ENCODE data around the gene NODAL. TPM values are rescaled to one million over a fixed set of nuclear protein-coding genes. Genes with fewer than 3 reads are reported as not detected.
"Not testable (repeated sequence)": the region's sequence is repeated elsewhere in the genome, so short reads cannot be mapped to it uniquely, and the experiment has no call there.

NODAL gene
- not detected for total RNA-seq
- under 1 TPM in 3 of 4 donors, not detected in 1; 0.09 to 0.22 (median 0.17) TPM for polyA plus RNA-seq

GRCh38 chr10:70441161-70441894, at the start of gene NODAL:
Gene NODAL (minus strand): TSS chr10:70441681. CDS start chr10:70441667, 14 bp downstream.
- no peak within 1 kb of the TSS for H3K27ac ChIP-seq (ENCODE audit: insufficient read depth, low read length, poor library complexity, severe bottlenecking)
- H3K9me3 ChIP-seq (ENCODE audit: control insufficient read depth in 2 of 2, low read length in 2 of 2): no peaks in the 10 kb centered on the region
- DNase-seq: peak in 1 of 3 donors; percentile 14
- ATAC-seq (ENCODE audit: low read depth in 2 of 2): peak in 1 of 2 donors; percentile 53
- peaks cover 22% of the 10 kb centered on the region for H3K27me3 ChIP-seq (ENCODE audit: control insufficient read depth, insufficient read depth, low read length)
- no peaks in the 10 kb centered on the region for H3K36me3 ChIP-seq (ENCODE audit: control insufficient read depth, insufficient read depth, low read length)
- H3K9me3 Mint-ChIP-seq: peaks cover 0 to 2% (median 0%) of the 10 kb centered on the region in 7 donors
- peaks cover 17% of the 10 kb centered on the region for H3K4me1 ChIP-seq (ENCODE audit: control insufficient read depth, insufficient read depth, low read length, poor library complexity, severe bottlenecking)
- H3K27ac Mint-ChIP-seq: peak within 1 kb of the TSS in 2 of 3 donors; percentile 54 to 72
- H3K4me3 ChIP-seq (ENCODE audit: low read depth, low read length): peak within 1 kb of the TSS; percentile 37
- H3K36me3 Mint-ChIP-seq: no peaks in the 10 kb centered on the region
- peak within 1 kb of the TSS; percentile 78 to 88 (median 86) for H3K4me3 Mint-ChIP-seq
- peaks cover 3 to 26% (median 9%) of the 10 kb centered on the region in 4 donors for H3K4me1 Mint-ChIP-seq
- H3K27me3 Mint-ChIP-seq: peaks cover 53% of the 10 kb centered on the region

DNA sequence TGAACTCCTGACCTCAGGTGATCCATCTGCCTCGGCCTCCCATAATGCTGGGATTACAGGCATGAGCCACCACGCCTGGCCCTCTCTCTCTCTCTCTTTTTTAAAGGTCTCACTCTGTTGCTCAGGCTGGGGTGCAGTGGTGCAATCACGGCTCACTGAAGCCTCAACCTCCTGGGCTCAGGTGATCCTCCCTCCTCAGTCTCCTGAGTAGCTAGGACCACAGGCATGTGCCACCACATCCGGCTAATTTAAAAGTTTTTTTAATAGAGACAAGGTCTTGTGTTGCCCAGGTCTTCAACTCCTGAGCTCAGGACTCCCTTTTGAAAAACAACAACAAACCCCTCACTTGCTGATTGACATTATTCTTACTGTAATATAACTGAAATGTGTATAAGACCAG, 48.7 kb upstream of the NODAL start:
- H3K27me3 ChIP-seq (ENCODE audit: control insufficient read depth, insufficient read depth, low read length): peaks cover 3% of the 10 kb centered on the region
- H3K4me3 ChIP-seq (ENCODE audit: low read depth, low read length): no peak overlapping the region
- Mint-ChIP-seq H3K9me3 (no peaks in the 10 kb centered on the region), H3K27me3 (peaks cover 9% of the 10 kb centered on the region), H3K36me3 (peaks cover 3% of the 10 kb centered on the region), H3K4me3 (no peak overlapping the region), H3K4me1 (peaks cover 0 to 5% (median 2%) of the 10 kb centered on the region in 4 donors), H3K27ac (no peak overlapping the region)
- ATAC-seq (ENCODE audit: low read depth in 2 of 2): no peak
- no peak overlapping the region for H3K27ac ChIP-seq (ENCODE audit: insufficient read depth, low read length, poor library complexity, severe bottlenecking)
- no peaks in the 10 kb centered on the region for H3K4me1 ChIP-seq (ENCODE audit: control insufficient read depth, insufficient read depth, low read length, poor library complexity, severe bottlenecking)
- no peaks in the 10 kb centered on the region for H3K36me3 ChIP-seq (ENCODE audit: control insufficient read depth, insufficient read depth, low read length)
- H3K9me3 ChIP-seq (ENCODE audit: control insufficient read depth in 2 of 2, low read length in 2 of 2): no peaks in the 10 kb centered on the region
- no peak for DNase-seq

DNA sequence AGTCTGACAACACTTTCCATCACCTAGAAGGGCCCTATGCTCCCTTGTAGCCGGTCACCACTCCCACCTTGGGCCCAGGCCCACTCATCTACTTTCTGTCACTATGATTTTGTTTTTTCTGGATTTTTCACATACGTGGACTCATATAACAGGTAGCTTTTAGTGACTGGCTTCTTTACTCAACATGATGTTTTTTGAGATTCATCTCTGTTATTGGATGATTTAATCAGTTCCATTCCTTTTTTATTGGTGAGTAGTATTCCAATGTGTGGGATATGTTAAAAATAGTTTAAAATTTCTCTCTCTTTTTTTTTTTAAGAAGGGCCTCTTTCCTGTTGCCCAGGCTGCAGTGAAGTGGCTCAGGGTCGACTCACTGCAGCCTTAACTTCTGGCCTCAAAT, 46.3 kb upstream of the NODAL start:
- no peak overlapping the region for H3K4me3 Mint-ChIP-seq
- ATAC-seq (ENCODE audit: low read depth in 2 of 2): no peak
- H3K4me1 Mint-ChIP-seq: peaks cover 0 to 1% (median 0%) of the 10 kb centered on the region in 4 donors
- H3K27me3 Mint-ChIP-seq: peaks cover 5% of the 10 kb centered on the region
- Histone ChIP-seq H3K4me1 (ENCODE audit: control insufficient read depth, insufficient read depth, low read length, poor library complexity, severe bottlenecking) (no peaks in the 10 kb centered on the region), H3K27me3 (ENCODE audit: control insufficient read depth, insufficient read depth, low read length) (no peaks in the 10 kb centered on the region), H3K36me3 (ENCODE audit: control insufficient read depth, insufficient read depth, low read length) (no peaks in the 10 kb centered on the region), H3K9me3 (ENCODE audit: control insufficient read depth in 2 of 2, low read length in 2 of 2) (no peaks in the 10 kb centered on the region), H3K4me3 (ENCODE audit: low read depth, low read length) (no peak overlapping the region), H3K27ac (ENCODE audit: insufficient read depth, low read length, poor library complexity, severe bottlenecking) (no peak overlapping the region)
- H3K36me3 Mint-ChIP-seq: no peaks in the 10 kb centered on the region
- no peaks in the 10 kb centered on the region for H3K9me3 Mint-ChIP-seq
- no peak for DNase-seq
- H3K27ac Mint-ChIP-seq: no peak overlapping the region

DNA sequence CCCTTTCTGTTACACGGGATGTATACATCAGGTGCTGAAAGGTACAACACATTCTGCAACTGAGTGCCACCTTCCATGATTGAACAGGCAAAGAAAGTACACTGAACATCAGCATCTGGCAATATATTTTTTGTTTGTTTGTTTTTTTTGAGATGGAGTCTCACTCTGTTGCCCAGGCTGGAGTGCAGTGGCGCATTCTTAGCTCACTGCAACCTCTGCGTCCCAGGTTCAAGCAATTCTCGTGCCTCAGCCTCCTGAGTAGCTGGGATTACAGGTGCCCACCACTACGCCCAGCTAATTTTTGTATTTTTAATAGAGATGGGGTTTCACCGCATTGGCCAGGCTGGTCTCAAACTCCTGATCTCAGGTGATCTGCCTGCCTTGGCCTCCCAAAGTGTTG, 42.4 kb upstream of the NODAL start:
- not testable (repeated sequence) for ATAC-seq (ENCODE audit: low read depth in 2 of 2); H3K9me3 Mint-ChIP-seq; H3K27ac ChIP-seq (ENCODE audit: insufficient read depth, low read length, poor library complexity, severe bottlenecking); H3K4me3 Mint-ChIP-seq; H3K36me3 ChIP-seq (ENCODE audit: control insufficient read depth, insufficient read depth, low read length); H3K27ac Mint-ChIP-seq; DNase-seq; H3K4me3 ChIP-seq (ENCODE audit: low read depth, low read length); H3K36me3 Mint-ChIP-seq; H3K27me3 ChIP-seq (ENCODE audit: control insufficient read depth, insufficient read depth, low read length); H3K9me3 ChIP-seq (ENCODE audit: control insufficient read depth in 2 of 2, low read length in 2 of 2)
- H3K4me1 ChIP-seq (ENCODE audit: control insufficient read depth, insufficient read depth, low read length, poor library complexity, severe bottlenecking): peaks cover 20% of the 10 kb centered on the region
- peaks cover 7 to 32% (median 14%) of the 10 kb centered on the region in 4 donors for H3K4me1 Mint-ChIP-seq
- H3K27me3 Mint-ChIP-seq: peaks cover 17% of the 10 kb centered on the region

DNA sequence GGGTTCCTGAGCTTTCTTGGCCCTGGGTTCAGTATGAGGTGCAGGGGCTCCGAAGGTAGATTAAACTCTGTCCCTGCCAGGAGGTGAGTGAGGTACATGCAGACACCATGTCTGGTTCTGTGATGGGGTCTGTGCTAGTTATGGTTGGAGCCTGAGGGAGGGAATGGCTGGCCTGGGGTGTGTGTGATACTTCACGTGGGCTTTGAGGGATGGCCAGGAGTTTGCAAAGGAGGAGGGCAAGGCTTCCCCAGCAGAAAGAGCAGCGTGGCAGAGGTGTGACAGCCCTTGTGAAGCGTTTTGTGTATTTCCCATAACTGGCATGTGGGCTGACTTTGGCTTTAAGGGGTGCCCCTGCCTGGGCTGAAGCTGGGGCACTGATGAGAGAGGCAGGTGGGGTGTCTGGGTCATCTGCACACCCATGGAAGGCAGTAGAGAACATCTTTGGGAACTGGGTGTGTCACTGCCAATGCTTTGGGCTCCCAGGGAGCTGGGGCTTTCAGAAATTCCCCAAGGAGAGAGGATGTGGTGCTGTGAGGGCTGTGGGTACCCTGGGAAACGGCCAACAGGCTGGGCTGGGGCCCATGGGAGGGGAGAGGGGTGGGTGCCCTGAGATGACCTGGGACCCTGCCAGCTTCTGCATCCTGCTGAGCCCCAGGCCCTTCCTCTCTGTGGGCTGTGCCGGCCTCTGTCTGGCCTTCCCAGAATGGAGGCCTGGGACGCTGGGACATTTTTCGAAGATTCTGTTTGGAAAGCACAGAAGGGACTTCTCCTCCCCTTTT, 41.7 kb upstream of the NODAL start:
- peak overlapping the region in 1 of 3 donors; percentile 36 for H3K27ac Mint-ChIP-seq
- Histone ChIP-seq H3K9me3 (ENCODE audit: control insufficient read depth in 2 of 2, low read length in 2 of 2) (no peaks in the 10 kb centered on the region), H3K27me3 (ENCODE audit: control insufficient read depth, insufficient read depth, low read length) (no peaks in the 10 kb centered on the region), H3K4me1 (ENCODE audit: control insufficient read depth, insufficient read depth, low read length, poor library complexity, severe bottlenecking) (peaks cover 28% of the 10 kb centered on the region), H3K27ac (ENCODE audit: insufficient read depth, low read length, poor library complexity, severe bottlenecking) (no peak overlapping the region), H3K36me3 (ENCODE audit: control insufficient read depth, insufficient read depth, low read length) (no peaks in the 10 kb centered on the region), H3K4me3 (ENCODE audit: low read depth, low read length) (no peak overlapping the region)
- H3K27me3 Mint-ChIP-seq: peaks cover 12% of the 10 kb centered on the region
- peaks cover 7 to 32% (median 14%) of the 10 kb centered on the region in 4 donors for H3K4me1 Mint-ChIP-seq
- ATAC-seq (ENCODE audit: low read depth in 2 of 2) (no peak), DNase-seq (no peak)
- no peak overlapping the region for H3K4me3 Mint-ChIP-seq
- H3K36me3 Mint-ChIP-seq: no peaks in the 10 kb centered on the region
- no peaks in the 10 kb centered on the region for H3K9me3 Mint-ChIP-seq

GRCh38 chr10:70481831-70482530, 40.5 kb upstream of the NODAL start:
- Mint-ChIP-seq H3K27me3 (peaks cover 19% of the 10 kb centered on the region), H3K36me3 (no peaks in the 10 kb centered on the region), H3K4me3 (no peak overlapping the region), H3K9me3 (no peaks in the 10 kb centered on the region), H3K4me1 (peaks cover 7 to 41% (median 20%) of the 10 kb centered on the region in 4 donors), H3K27ac (no peak overlapping the region)
- Histone ChIP-seq H3K9me3 (ENCODE audit: control insufficient read depth in 2 of 2, low read length in 2 of 2) (no peaks in the 10 kb centered on the region), H3K27me3 (ENCODE audit: control insufficient read depth, insufficient read depth, low read length) (no peaks in the 10 kb centered on the region), H3K27ac (ENCODE audit: insufficient read depth, low read length, poor library complexity, severe bottlenecking) (no peak overlapping the region), H3K36me3 (ENCODE audit: control insufficient read depth, insufficient read depth, low read length) (no peaks in the 10 kb centered on the region), H3K4me3 (ENCODE audit: low read depth, low read length) (no peak overlapping the region), H3K4me1 (ENCODE audit: control insufficient read depth, insufficient read depth, low read length, poor library complexity, severe bottlenecking) (peaks cover 39% of the 10 kb centered on the region)
- DNase-seq: no peak
- ATAC-seq (ENCODE audit: low read depth in 2 of 2): no peak

- no peak for DNase-seq
- Mint-ChIP-seq H3K4me1 (peaks cover 7 to 49% (median 26%) of the 10 kb centered on the region in 4 donors), H3K36me3 (no peaks in the 10 kb centered on the region), H3K9me3 (no peaks in the 10 kb centered on the region), H3K27ac (no peak overlapping the region), H3K27me3 (peaks cover 22% of the 10 kb centered on the region), H3K4me3 (no peak overlapping the region)
- no peak for ATAC-seq (ENCODE audit: low read depth in 2 of 2)
- no peaks in the 10 kb centered on the region for H3K27me3 ChIP-seq (ENCODE audit: control insufficient read depth, insufficient read depth, low read length)
- H3K27ac ChIP-seq (ENCODE audit: insufficient read depth, low read length, poor library complexity, severe bottlenecking): no peak overlapping the region
- H3K4me3 ChIP-seq (ENCODE audit: low read depth, low read length): no peak overlapping the region
- no peaks in the 10 kb centered on the region for H3K36me3 ChIP-seq (ENCODE audit: control insufficient read depth, insufficient read depth, low read length)
- peaks cover 45% of the 10 kb centered on the region for H3K4me1 ChIP-seq (ENCODE audit: control insufficient read depth, insufficient read depth, low read length, poor library complexity, severe bottlenecking)
- H3K9me3 ChIP-seq (ENCODE audit: control insufficient read depth in 2 of 2, low read length in 2 of 2): no peaks in the 10 kb centered on the region
These were observed 39.6 kb upstream of the NODAL start for GRCh38 chr10:70481105-70481504.
